ENCODE data around the gene CFAP73.

CFAP73 gene

DNA sequence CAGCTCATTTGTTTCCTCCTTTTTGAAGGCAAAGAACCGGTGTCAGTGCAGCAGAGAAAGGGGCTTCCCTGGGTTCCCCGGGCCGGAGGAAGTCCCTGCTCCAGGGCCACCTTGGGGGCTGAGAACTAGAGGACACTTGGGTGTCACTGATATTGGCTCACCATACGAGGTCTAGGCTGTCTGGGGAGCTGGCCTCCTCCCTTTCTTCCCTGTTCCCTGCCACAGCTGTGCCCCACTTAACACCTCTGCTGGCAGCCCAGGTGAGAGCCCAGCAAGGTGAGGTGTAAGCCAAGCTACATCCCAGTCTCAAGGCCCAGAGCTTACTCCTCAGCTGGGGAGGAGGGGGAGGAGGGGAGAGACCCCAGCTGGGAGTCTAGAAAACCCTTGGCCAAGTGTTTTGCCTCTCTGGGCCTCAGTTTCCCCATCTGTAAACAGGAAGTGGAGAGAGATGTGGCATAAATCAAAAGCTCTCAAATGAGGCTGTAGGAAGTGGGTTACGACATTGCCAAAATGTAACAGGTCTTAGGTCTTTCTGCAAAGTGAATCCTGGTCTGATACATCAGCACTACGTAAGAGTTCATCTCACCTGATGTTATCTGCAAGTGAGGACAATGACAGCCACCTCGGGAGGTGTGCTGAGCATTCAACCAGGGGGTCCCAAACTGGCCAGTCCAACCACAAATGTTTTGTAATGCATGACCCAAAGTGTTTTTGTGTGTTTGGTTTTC, 39.5 kb upstream of the CFAP73 start:
- Histone ChIP-seq H3K36me3 (ENCODE audit: control insufficient read depth, insufficient read depth, low read length) (no peaks in the 10 kb centered on the region), H3K4me3 (replicated peaks; ENCODE audit: low read depth, low read length) (no peak overlapping the region), H3K27me3 (replicated peaks; ENCODE audit: control insufficient read depth, insufficient read depth, low read length) (no peaks in the 10 kb centered on the region; the same call in 1 of the 2 replicates)
- DNase-seq (ENCODE audit: extremely low read depth, insufficient read length) = no peak
- TF ChIP-seq, protein P1, sequence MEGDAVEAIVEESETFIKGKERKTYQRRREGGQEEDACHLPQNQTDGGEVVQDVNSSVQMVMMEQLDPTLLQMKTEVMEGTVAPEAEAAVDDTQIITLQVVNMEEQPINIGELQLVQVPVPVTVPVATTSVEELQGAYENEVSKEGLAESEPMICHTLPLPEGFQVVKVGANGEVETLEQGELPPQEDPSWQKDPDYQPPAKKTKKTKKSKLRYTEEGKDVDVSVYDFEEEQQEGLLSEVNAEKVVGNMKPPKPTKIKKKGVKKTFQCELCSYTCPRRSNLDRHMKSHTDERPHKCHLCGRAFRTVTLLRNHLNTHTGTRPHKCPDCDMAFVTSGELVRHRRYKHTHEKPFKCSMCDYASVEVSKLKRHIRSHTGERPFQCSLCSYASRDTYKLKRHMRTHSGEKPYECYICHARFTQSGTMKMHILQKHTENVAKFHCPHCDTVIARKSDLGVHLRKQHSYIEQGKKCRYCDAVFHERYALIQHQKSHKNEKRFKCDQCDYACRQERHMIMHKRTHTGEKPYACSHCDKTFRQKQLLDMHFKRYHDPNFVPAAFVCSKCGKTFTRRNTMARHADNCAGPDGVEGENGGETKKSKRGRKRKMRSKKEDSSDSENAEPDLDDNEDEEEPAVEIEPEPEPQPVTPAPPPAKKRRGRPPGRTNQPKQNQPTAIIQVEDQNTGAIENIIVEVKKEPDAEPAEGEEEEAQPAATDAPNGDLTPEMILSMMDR (IDR thresholded peaks at IDR 0.05; ENCODE audit: insufficient read depth, low read length, poor library complexity, severe bottlenecking) = no peak

DNA sequence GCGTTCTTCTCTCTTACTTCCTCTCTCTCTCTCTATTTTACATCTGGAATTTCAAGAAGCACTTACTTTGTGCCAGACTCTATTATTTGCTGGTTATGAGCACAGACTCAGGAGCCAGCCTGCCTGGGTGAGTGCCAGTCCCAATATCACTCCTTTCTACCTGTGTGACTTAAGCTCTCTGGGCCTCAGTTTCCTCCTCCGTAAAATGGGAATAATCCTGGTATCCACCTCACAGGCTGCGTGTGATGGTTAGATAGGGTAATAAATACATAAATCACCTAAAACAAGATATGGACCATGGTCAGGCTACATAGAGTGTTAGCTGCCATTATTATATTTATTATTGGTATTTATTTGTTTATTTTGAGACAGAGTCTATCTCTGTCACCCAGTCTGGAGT, 38.3 kb upstream of the CFAP73 start:
- DNase-seq (ENCODE audit: extremely low read depth, insufficient read length) = no peak
- Histone ChIP-seq H3K4me3 (replicated peaks; ENCODE audit: low read depth, low read length) (no peak overlapping the region), H3K36me3 (ENCODE audit: control insufficient read depth, insufficient read depth, low read length) (no peaks in the 10 kb centered on the region), H3K27me3 (replicated peaks; ENCODE audit: control insufficient read depth, insufficient read depth, low read length) (no peaks in the 10 kb centered on the region; the same call in 1 of the 2 replicates)
- TF ChIP-seq, protein P1 (IDR thresholded peaks at IDR 0.05; ENCODE audit: insufficient read depth, low read length, poor library complexity, severe bottlenecking) = no peak

DNA sequence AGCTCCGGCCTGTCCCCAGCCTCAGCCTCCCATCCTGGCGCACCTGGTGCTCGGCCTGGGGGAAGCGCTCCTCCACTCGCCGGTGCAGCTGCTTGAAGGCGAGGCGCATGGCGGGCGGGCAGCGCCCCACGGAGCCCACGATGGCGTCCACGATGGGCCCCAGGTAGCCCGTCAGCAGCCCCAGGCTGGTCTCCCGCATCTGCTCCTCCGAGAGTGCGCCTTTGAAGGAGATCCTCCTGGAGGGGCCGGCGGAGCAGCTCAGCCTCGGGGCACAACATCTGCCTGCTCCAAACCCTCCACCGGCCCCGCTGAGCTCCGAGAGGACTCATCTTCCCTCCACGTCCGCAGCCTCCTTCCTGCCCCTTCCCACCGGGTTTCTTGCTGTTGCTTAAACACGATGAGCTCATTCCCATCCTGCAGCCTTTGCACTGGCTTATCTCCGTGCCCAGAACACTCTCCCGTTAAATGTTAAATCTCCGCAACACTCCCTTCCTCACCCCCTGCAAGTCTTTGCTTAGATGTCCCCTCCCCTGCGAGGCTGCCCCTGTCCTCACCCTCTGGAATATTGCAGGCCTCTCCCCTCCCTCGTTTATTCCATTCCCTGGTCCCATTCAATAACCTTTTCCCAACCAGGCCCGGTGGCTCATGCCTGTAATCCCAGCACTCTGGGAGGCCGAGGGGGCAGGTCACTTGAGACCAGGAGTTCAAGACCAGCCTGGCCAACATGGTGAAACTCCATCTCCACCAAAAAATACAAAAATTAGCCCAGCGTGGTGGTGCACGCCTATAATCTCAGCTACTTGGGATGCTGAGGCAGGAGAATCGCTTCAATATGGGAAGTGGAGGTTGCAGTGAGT, 37.3 kb upstream of the CFAP73 start:
- DNase-seq (ENCODE audit: extremely low read depth, insufficient read length) = no peak
- no peaks in the 10 kb centered on the region for H3K36me3 ChIP-seq (ENCODE audit: control insufficient read depth, insufficient read depth, low read length)

DNA sequence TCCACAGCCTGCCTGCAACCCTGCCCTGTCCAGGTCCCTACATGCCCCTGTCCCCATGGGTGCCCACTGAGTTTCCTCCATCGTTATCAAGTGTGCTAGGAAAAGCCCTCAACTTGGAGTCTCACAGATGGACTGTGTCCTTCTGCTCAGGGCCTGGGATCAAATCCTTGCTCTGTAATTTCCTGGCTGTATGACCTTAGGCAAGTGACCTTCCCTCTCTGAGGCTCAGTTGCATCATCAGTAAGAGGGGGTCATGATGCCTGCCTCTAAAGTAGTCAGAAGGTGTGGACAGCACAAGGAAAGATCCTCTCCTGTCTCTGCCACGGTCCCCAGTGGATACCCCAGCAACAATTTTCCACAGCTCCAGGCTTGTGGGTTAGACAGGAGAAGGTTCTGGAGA, 36.1 kb upstream of the CFAP73 start:
- TF ChIP-seq, protein P1 (IDR thresholded peaks at IDR 0.05; ENCODE audit: insufficient read depth, low read length, poor library complexity, severe bottlenecking) = no peak
- no peaks in the 10 kb centered on the region; the same call in 1 of the 2 replicates for H3K27me3 ChIP-seq (replicated peaks; ENCODE audit: control insufficient read depth, insufficient read depth, low read length)
- no peak overlapping the region for H3K4me3 ChIP-seq (replicated peaks; ENCODE audit: low read depth, low read length)
- DNase-seq (ENCODE audit: extremely low read depth, insufficient read length) = no peak
- no peaks in the 10 kb centered on the region for H3K36me3 ChIP-seq (ENCODE audit: control insufficient read depth, insufficient read depth, low read length)

More for the DNA sequence above, 37.3 kb upstream of the CFAP73 start:
- Histone ChIP-seq H3K4me3 (replicated peaks; ENCODE audit: low read depth, low read length) (no peak overlapping the region), H3K27me3 (replicated peaks; ENCODE audit: control insufficient read depth, insufficient read depth, low read length) (no peaks in the 10 kb centered on the region; the same call in 1 of the 2 replicates)
- TF ChIP-seq, protein P1 (IDR thresholded peaks at IDR 0.05; ENCODE audit: insufficient read depth, low read length, poor library complexity, severe bottlenecking) = no peak

DNA sequence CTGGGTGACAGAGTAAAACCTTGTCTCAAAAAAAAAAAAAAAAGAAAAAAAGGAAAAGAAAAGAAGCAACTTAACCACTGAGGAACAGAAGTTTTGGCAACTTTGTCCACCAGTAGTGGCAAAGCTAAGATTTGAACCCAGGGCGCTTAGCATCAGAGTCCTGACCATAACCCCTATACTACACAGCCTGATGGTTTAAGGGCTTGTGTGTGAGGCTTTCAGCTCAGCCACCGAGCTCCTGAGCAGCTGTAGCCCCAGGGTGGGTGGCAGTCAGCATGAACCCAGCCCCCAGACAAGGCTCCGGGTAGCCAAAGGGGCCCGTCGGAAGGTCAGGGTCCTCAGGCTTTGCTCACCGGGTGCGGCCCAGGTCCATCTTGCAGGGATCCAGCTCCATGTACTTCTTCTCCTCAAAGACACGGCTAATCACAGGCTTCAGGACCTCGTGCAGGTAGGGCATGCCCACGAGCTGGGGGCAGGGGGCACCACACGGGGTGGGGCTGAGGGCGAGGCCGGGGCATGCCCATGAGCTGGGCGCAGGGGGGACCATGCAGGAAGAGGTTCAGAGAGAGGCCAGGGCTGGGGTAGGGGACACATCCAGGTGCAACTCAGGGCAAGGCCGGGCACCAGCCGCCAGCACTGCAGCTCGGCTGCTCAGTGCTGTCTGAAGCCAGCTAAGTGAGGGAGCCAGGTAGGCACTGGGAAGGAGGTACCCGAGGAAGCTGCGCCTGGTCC, 34.9 kb upstream of the CFAP73 start:
- no peaks in the 10 kb centered on the region; the same call in 1 of the 2 replicates for H3K27me3 ChIP-seq (replicated peaks; ENCODE audit: control insufficient read depth, insufficient read depth, low read length)
- no peak overlapping the region for H3K4me3 ChIP-seq (replicated peaks; ENCODE audit: low read depth, low read length)
- TF ChIP-seq, protein P1 (IDR thresholded peaks at IDR 0.05; ENCODE audit: insufficient read depth, low read length, poor library complexity, severe bottlenecking) = no peak
- DNase-seq (ENCODE audit: extremely low read depth, insufficient read length) = no peak
- no peaks in the 10 kb centered on the region for H3K36me3 ChIP-seq (ENCODE audit: control insufficient read depth, insufficient read depth, low read length)
